ENCODE measurements around the gene ACBD6. TPM values are rescaled to one million over a fixed set of nuclear protein-coding genes. Genes with fewer than 3 reads are reported as not detected.
A peak's percentile ranks its signal among the peaks of the same experiment; 100 is the strongest.

ACBD6 gene
- total and polyA plus RNA-seq, 2 experiments from 2014 or later: 72.2 to 73.9 TPM

GRCh38 chr1:180530501-180530900, 28.1 kb upstream of the ACBD6 start:
- Histone ChIP-seq H3K27me3 (no peaks in the 10 kb centered on the region), H3K36me3 (no peaks in the 10 kb centered on the region), H3K4me1 (ENCODE audit: low read depth) (peaks cover 19% of the 10 kb centered on the region), H3K27ac (no peak overlapping the region), H3K4me3 (no peak overlapping the region), H3K9me3 (ENCODE audit: low read depth) (no peaks in the 10 kb centered on the region)
- DNase-seq (ENCODE audit: low read depth in 1 of 2, low spot score in 1 of 2): peak in 1 of 2 donors; percentile 92
- TF ChIP-seq CTCF (IDR thresholded peaks at IDR 0.05; ENCODE audit: low read depth, low read length): no peak

DNA sequence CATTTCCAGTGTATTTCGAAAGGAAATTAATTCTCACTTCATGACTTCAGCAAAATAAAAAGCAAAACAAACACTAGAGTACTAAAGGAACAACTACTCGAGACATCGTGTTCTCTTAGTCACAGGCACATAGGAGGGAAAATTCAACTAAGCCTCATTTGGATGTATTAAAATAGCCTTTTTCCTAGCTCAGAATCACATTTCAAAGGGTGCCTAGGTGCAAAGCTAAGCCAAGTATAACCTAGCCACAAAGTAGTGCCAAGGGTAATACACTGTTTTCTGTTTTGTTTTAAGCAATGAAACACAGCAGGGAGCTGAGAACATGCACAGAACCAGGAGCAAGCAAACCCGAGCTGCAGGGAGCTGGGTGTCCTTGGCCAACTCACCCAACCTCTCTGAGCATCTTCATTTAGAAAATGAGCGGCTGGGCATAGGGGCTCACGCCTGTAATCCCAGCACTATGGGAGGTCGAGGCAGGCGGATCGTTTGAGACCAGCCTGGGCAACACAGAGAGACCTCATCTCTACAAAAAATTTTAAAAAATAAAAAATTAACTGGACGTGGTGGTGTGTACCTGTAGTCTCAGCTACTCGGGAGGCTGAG, 26.6 kb upstream of the ACBD6 start:
- peaks cover 19% of the 10 kb centered on the region for H3K4me1 ChIP-seq (ENCODE audit: low read depth)
- no peak overlapping the region for H3K4me3 ChIP-seq
- H3K36me3 ChIP-seq: no peaks in the 10 kb centered on the region
- no peaks in the 10 kb centered on the region for H3K9me3 ChIP-seq (ENCODE audit: low read depth)
- DNase-seq (ENCODE audit: low read depth in 1 of 2, low spot score in 1 of 2): no peak
- H3K27me3 ChIP-seq: no peaks in the 10 kb centered on the region
- no peak overlapping the region for H3K27ac ChIP-seq
- TF ChIP-seq CTCF (IDR thresholded peaks at IDR 0.05; ENCODE audit: low read depth, low read length): no peak

DNA sequence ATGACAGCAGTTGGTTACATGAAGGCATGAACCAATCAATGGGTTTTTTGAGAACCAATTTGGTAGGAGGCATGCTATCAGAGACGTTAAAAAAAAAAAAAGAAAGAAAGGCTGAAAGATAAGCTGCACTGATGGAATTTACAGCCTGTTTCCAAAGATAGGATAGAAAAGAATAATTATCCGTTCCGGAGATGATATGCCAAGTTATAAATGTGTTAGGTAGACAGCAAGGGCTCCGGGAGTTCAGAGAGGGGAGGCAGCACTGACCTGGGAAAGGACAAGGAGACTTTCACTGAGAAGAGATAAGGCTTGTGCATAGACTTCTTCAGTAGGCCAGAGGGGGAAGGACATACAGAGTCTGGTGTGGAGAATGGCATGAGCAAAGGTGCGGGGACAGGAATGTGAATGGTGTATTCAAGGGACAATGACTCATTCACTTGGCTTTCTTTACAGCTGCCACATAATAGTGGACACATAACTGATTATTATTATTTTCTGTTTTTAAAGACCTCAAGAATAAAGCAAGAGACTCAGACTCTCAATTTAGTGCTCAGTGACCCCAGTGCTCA, 24.8 kb upstream of the ACBD6 start:
- Histone ChIP-seq H3K4me1 (ENCODE audit: low read depth) (peaks cover 22% of the 10 kb centered on the region), H3K4me3 (no peak overlapping the region), H3K9me3 (ENCODE audit: low read depth) (no peaks in the 10 kb centered on the region), H3K36me3 (no peaks in the 10 kb centered on the region), H3K27ac (no peak overlapping the region), H3K27me3 (no peaks in the 10 kb centered on the region)
- peak in 1 of 2 donors; percentile 48 for DNase-seq (ENCODE audit: low read depth in 1 of 2, low spot score in 1 of 2)
- TF ChIP-seq CTCF (IDR thresholded peaks at IDR 0.05; ENCODE audit: low read depth, low read length): no peak

DNA sequence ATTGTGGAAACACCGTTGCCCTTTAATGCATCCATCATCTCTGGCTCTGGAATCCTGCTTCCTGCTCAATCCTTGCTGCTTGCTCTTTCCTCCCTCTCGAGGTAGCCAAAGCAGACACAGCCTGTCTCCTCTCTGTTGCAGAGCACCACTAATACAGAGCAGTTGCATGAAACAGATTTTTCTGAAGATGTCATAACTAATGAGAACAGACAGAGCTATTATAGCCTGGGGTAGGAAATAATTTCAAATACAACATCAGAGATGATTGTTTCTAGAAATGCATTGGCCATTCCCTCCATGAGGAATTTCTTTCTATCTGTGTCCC, 23.3 kb upstream of the ACBD6 start:
- TF ChIP-seq CTCF (IDR thresholded peaks at IDR 0.05; ENCODE audit: low read depth, low read length): no peak
- H3K9me3 ChIP-seq (ENCODE audit: low read depth): no peaks in the 10 kb centered on the region
- H3K27ac ChIP-seq: no peak overlapping the region
- peaks cover 32% of the 10 kb centered on the region for H3K4me1 ChIP-seq (ENCODE audit: low read depth)
- no peak for DNase-seq (ENCODE audit: low read depth in 1 of 2, low spot score in 1 of 2)
- no peaks in the 10 kb centered on the region for H3K36me3 ChIP-seq
- no peaks in the 10 kb centered on the region for H3K27me3 ChIP-seq
- no peak overlapping the region for H3K4me3 ChIP-seq

- no peak overlapping the region for H3K4me3 ChIP-seq
- peaks cover 32% of the 10 kb centered on the region for H3K4me1 ChIP-seq (ENCODE audit: low read depth)
- TF ChIP-seq CTCF (IDR thresholded peaks at IDR 0.05; ENCODE audit: low read depth, low read length): no peak
- no peaks in the 10 kb centered on the region for H3K9me3 ChIP-seq (ENCODE audit: low read depth)
- no peaks in the 10 kb centered on the region for H3K36me3 ChIP-seq
- no peaks in the 10 kb centered on the region for H3K27me3 ChIP-seq
- H3K27ac ChIP-seq: no peak overlapping the region
- DNase-seq (ENCODE audit: low read depth in 1 of 2, low spot score in 1 of 2): no peak
Measured at GRCh38 chr1:180524915-180525714, 22.7 kb upstream of the ACBD6 start.

Data from cardiac muscle cell (in vitro differentiated cells and primary cell).